Loucy (cell line): Measurements from ENCODE around the gene FLG.

ENCODE experiments used
- H2AFZ ChIP-seq: fragments of 200-600 bp; sonication (generic); 2 replicates; pipeline ENCODE4 v1.6.0; 2016; ENCODE audit warnings: antibody characterized with exemption, mild to moderate bottlenecking, low read length, moderate library complexity
- H3F3A ChIP-seq: fragments of 200-600 bp; 2 replicates; pipeline ENCODE4 v1.6.0; 2016; ENCODE audit warnings: antibody characterized with exemption, low read depth, mild to moderate bottlenecking
- H3K27me3 ChIP-seq: fragments of 200-600 bp; sonication (generic); 2 replicates; pipeline ENCODE4 v1.6.1; 2014; ENCODE audit warnings: low read length, mild to moderate bottlenecking; ENCODE audit not compliant: insufficient read depth, poor library complexity, severe bottlenecking
- H3K36me3 ChIP-seq: fragments of 200-600 bp; sonication (generic); 2 replicates; pipeline ENCODE4 v1.6.1; 2016; ENCODE audit warnings: low read length; ENCODE audit not compliant: insufficient read depth
- H3K4me1 ChIP-seq: fragments of 200-600 bp; sonication (generic); 2 replicates; pipeline ENCODE4 v1.5.1; 2014; ENCODE audit warnings: low read length, mild to moderate bottlenecking; ENCODE audit not compliant: insufficient read depth, poor library complexity, severe bottlenecking
- H3K4me2 ChIP-seq: fragments of 200-600 bp; sonication (generic); 2 replicates; pipeline ENCODE4 v1.6.0; 2014; ENCODE audit warnings: antibody characterized with exemption, low read length, low read depth, mild to moderate bottlenecking; ENCODE audit not compliant: poor library complexity, severe bottlenecking
- H3K4me3 ChIP-seq: fragments of 200-600 bp; sonication (generic); 2 replicates; pipeline ENCODE4 v1.5.1; 2014; ENCODE audit warnings: low read length, mild to moderate bottlenecking, mixed read lengths; ENCODE audit not compliant: poor library complexity, severe bottlenecking
- H3K79me2 ChIP-seq: fragments of 200-600 bp; sonication (generic); 2 replicates; pipeline ENCODE4 v1.6.1; 2014; ENCODE audit warnings: low read length; ENCODE audit not compliant: insufficient read depth
- H3K9ac ChIP-seq: fragments of 200-600 bp; sonication (generic); 2 replicates; pipeline ENCODE4 v1.6.0; 2014; ENCODE audit warnings: mild to moderate bottlenecking, low read depth, low read length, moderate library complexity; ENCODE audit not compliant: poor library complexity, severe bottlenecking
- H3K9me2 ChIP-seq: fragments of 200-600 bp; sonication (generic); replicated peaks from 2 replicates; pipeline ENCODE4 v1.6.1; 2016; ENCODE audit warnings: low read depth, low read length, mixed read lengths
- H3K9me3 ChIP-seq: fragments of 200-600 bp; sonication (generic); 2 replicates; pipeline ENCODE4 v1.6.1; 2014; ENCODE audit warnings: mild to moderate bottlenecking, antibody characterized with exemption, low read length, low read depth; ENCODE audit not compliant: insufficient read depth
- H4K20me1 ChIP-seq: fragments of 200-600 bp; sonication (generic); 2 replicates; pipeline ENCODE4 v1.6.0; 2014; ENCODE audit warnings: antibody characterized with exemption, low read length, mild to moderate bottlenecking; ENCODE audit not compliant: insufficient read depth, poor library complexity, severe bottlenecking
- CTCF ChIP-seq: fragments of 200-600 bp; sonication (generic); conservative IDR thresholded peaks from 2 replicates; pipeline ENCODE4 v1.5.1; 2014; ENCODE audit warnings: mild to moderate bottlenecking, antibody characterized with exemption, low read length
- EZH2phosphoT487 ChIP-seq: fragments of 200-600 bp; IDR thresholded peaks from 2 replicates; pipeline ENCODE4 v1.6.1; 2018; ENCODE audit warnings: antibody characterized with exemption, mild to moderate bottlenecking, moderate library complexity, borderline replicate concordance

FLG gene

GRCh38 chr1:152325111-152325510, at the start of gene FLG:
FLG (minus strand) TSS chr1:152325239; CDS start chr1:152315456, 9,783 bp downstream.
- Histone ChIP-seq H3K4me3 (no peak within 1 kb of the TSS), H3K79me2 (no peaks in the 10 kb centered on the region), H3F3A (no peaks in the 10 kb centered on the region), H2AFZ (no peak within 1 kb of the TSS), H3K4me2 (no peak within 1 kb of the TSS), H3K9me2 (no peaks in the 10 kb centered on the region), H3K9me3 (no peaks in the 10 kb centered on the region), H3K36me3 (no peaks in the 10 kb centered on the region), H3K4me1 (no peaks in the 10 kb centered on the region), H4K20me1 (no peaks in the 10 kb centered on the region), H3K9ac (no peak within 1 kb of the TSS), H3K27me3 (no peaks in the 10 kb centered on the region)
- no peak for TF ChIP-seq EZH2phosphoT487
- TF ChIP-seq CTCF, result no peak

- H2AFZ ChIP-seq, result no peak overlapping the region
- no peaks in the 10 kb centered on the region for H3K4me1 ChIP-seq
- no peaks in the 10 kb centered on the region for H3K36me3 ChIP-seq
- no peaks in the 10 kb centered on the region for H3K9me2 ChIP-seq
- no peaks in the 10 kb centered on the region for H3K79me2 ChIP-seq
- H3K9me3 ChIP-seq, result no peaks in the 10 kb centered on the region
- H3K27me3 ChIP-seq, result no peaks in the 10 kb centered on the region
- no peak overlapping the region for H3K4me3 ChIP-seq
- no peak for TF ChIP-seq EZH2phosphoT487
- no peak for TF ChIP-seq CTCF
- H3K4me2 ChIP-seq, result no peak overlapping the region
- no peaks in the 10 kb centered on the region for H4K20me1 ChIP-seq
- H3K9ac ChIP-seq, result no peak overlapping the region
- no peaks in the 10 kb centered on the region for H3F3A ChIP-seq
These were observed 49.4 kb upstream of the FLG start for GRCh38 chr1:152374451-152374850.

GRCh38 chr1:152372672-152373071, 47.6 kb upstream of the FLG start:
- no peak overlapping the region for H3K4me2 ChIP-seq
- no peaks in the 10 kb centered on the region for H3K27me3 ChIP-seq
- no peak overlapping the region for H3K9ac ChIP-seq
- H2AFZ ChIP-seq, result no peak overlapping the region
- no peaks in the 10 kb centered on the region for H3K36me3 ChIP-seq
- TF ChIP-seq EZH2phosphoT487, result no peak
- no peak for TF ChIP-seq CTCF
- H4K20me1 ChIP-seq, result no peaks in the 10 kb centered on the region
- H3K9me3 ChIP-seq, result no peaks in the 10 kb centered on the region
- H3K4me1 ChIP-seq, result no peaks in the 10 kb centered on the region
- H3F3A ChIP-seq, result no peaks in the 10 kb centered on the region
- H3K9me2 ChIP-seq, result no peaks in the 10 kb centered on the region
- H3K79me2 ChIP-seq, result no peaks in the 10 kb centered on the region
- H3K4me3 ChIP-seq, result no peak overlapping the region
